H1 (cell line): ENCODE data around the gene BICD1. TPM values are rescaled to one million over a fixed set of nuclear protein-coding genes. Genes with fewer than 3 reads are reported as not detected.

Experiments
- CTCF ChIA-PET: fragments of 300-600 bp; sonication (Branson Sonifier 250); formaldehyde crosslinking; loops from one replicate; lab custom pipeline; 2021; ENCODE audit not compliant: partially characterized antibody; lab: Charles Lee
- POLR2A ChIA-PET: fragments of 300-600 bp; sonication (Branson Sonifier 250); formaldehyde crosslinking; loops from one replicate; lab custom pipeline; 2021; ENCODE audit warnings: inconsistent platforms; ENCODE audit not compliant: partially characterized antibody; lab: Charles Lee
- DNase-seq, 2 experiments: peaks; one replicate each; pipeline versions ENCODE4 v3.0.0 to v3.0.0-alpha.2; 2010 to 2022; ENCODE audit warnings: low spot score in 2 of 2, low read depth in 1 of 2, mixed read lengths in 1 of 2
- FAIRE-seq: peaks from 2 replicates; lab custom pipeline; 2011; peaks lifted over from hg19 to GRCh38; lab: Jason Lieb, UNC
- H2AFZ ChIP-seq: 2 replicates; pipeline ENCODE4 v1.8.1; 2012; ENCODE audit warnings: low read length, inconsistent platforms
- H2AK5ac ChIP-seq: 2 replicates; pipeline ENCODE4 v1.6.1; 2013; ENCODE audit warnings: low read depth, low read length
- H2BK120ac ChIP-seq: replicated peaks from 2 replicates; pipeline ENCODE3; 2013; ENCODE audit warnings: low read depth, low read length, inconsistent platforms
- H2BK12ac ChIP-seq: 2 replicates; pipeline ENCODE4 v1.6.1; 2013; ENCODE audit warnings: low read depth, low read length
- H2BK15ac ChIP-seq: 2 replicates; pipeline ENCODE4 v1.6.1; 2013; ENCODE audit warnings: low read length
- H2BK20ac ChIP-seq: 2 replicates; pipeline ENCODE4 v1.6.1; 2013; ENCODE audit warnings: low read length
- H2BK5ac ChIP-seq: 2 replicates; pipeline ENCODE4 v1.6.1; 2013; ENCODE audit warnings: low read depth, low read length
- H3K14ac ChIP-seq: 2 replicates; pipeline ENCODE4 v1.6.1; 2013; ENCODE audit warnings: inconsistent platforms; ENCODE audit not compliant: insufficient read length
- H3K18ac ChIP-seq: 2 replicates; pipeline ENCODE4 v1.6.1; 2013; ENCODE audit warnings: low read length; ENCODE audit errors: extremely low read depth
- H3K23ac ChIP-seq: 2 replicates; pipeline ENCODE4 v1.6.1; 2013; ENCODE audit warnings: inconsistent platforms; ENCODE audit not compliant: insufficient read length
- H3K23me2 ChIP-seq: 2 replicates; pipeline ENCODE4 v1.6.1; 2013; ENCODE audit warnings: low read depth, low read length
- H3K27ac ChIP-seq: 2 replicates; pipeline ENCODE4 v1.6.1; 2011; ENCODE audit warnings: low read depth, low read length, inconsistent platforms
- H3K27me3 ChIP-seq, 4 experiments: replicated peaks in 1 of 4; 1 replicate in 1 of 4; 2 replicates in 3 of 4; pipeline versions ENCODE4 v1.6.1 to v1.8.1; 2011 to 2013; ENCODE audit warnings: low read length in 3 of 4, mild to moderate bottlenecking in 3 of 4, inconsistent platforms in 2 of 4, mixed read lengths in 2 of 4, moderate library complexity in 1 of 4; ENCODE audit not compliant: control insufficient read depth in 3 of 4, insufficient read depth in 3 of 4; ENCODE audit errors: extremely low read depth in 1 of 4
- H3K36me3 ChIP-seq, 4 experiments: 2 replicates each; pipeline versions ENCODE4 v1.6.1 to v1.8.1; 2011 to 2013; ENCODE audit warnings: mild to moderate bottlenecking in 4 of 4, low read length in 3 of 4, moderate library complexity in 2 of 4, control low read depth in 1 of 4, inconsistent platforms in 1 of 4; ENCODE audit not compliant: insufficient read depth in 4 of 4, control insufficient read depth in 2 of 4
- H3K4ac ChIP-seq: replicated peaks from 2 replicates; pipeline ENCODE3; 2013; ENCODE audit warnings: low read length, low read depth, mixed read lengths, inconsistent platforms; ENCODE audit not compliant: insufficient read length
- H3K4me1 ChIP-seq, 4 experiments: replicated peaks in 1 of 4; 1 replicate in 1 of 4; 2 replicates in 3 of 4; pipeline versions ENCODE4 v1.6.1 to v1.8.1; 2011 to 2013; ENCODE audit warnings: low read length in 3 of 4, inconsistent platforms in 2 of 4, mixed read lengths in 1 of 4; ENCODE audit not compliant: insufficient read depth in 4 of 4, control insufficient read depth in 3 of 4
- H3K4me2 ChIP-seq, 2 experiments: 2 replicates each; pipeline versions ENCODE4 v1.6.1 to v1.8.1; 2011 to 2013; ENCODE audit warnings: low read depth in 2 of 2, low read length in 2 of 2, control low read depth in 1 of 2, inconsistent platforms in 1 of 2, mild to moderate bottlenecking in 1 of 2; ENCODE audit not compliant: insufficient read depth in 1 of 2
- H3K4me3 ChIP-seq, 4 experiments: fragments of 200-600, 300-600 bp in 1 of 4; sonication (generic), shearing (Covaris generic), sonication (Bioruptor Twin) in 1 of 4; 2 replicates each; pipeline versions ENCODE4 v1.5.1 to v1.8.1; 2011 to 2016; ENCODE audit warnings: low read length in 4 of 4, low read depth in 3 of 4, control low read depth in 2 of 4, inconsistent platforms in 2 of 4, mild to moderate bottlenecking in 2 of 4, mixed read lengths in 1 of 4, moderate library complexity in 1 of 4; ENCODE audit not compliant: insufficient read depth in 2 of 4; ENCODE audit errors: extremely low read depth in 1 of 4
- H3K56ac ChIP-seq: replicated peaks from 2 replicates; pipeline ENCODE3; 2013; ENCODE audit warnings: low read depth, mild to moderate bottlenecking, mixed read lengths, low read length, inconsistent platforms; ENCODE audit not compliant: insufficient read length
- H3K79me1 ChIP-seq: 2 replicates; pipeline ENCODE4 v1.6.1; 2013; ENCODE audit warnings: low read depth, low read length, control low read depth
- H3K79me2 ChIP-seq, 2 experiments: 2 replicates each; pipeline versions ENCODE4 v1.6.1 to v1.8.1; 2012 to 2013; ENCODE audit warnings: low read length in 2 of 2, mild to moderate bottlenecking in 2 of 2, inconsistent platforms in 1 of 2; ENCODE audit not compliant: insufficient read depth in 2 of 2, control insufficient read depth in 1 of 2
- H3K9ac ChIP-seq, 4 experiments: replicated peaks in 1 of 4; 1 replicate in 1 of 4; 2 replicates in 3 of 4; pipeline versions ENCODE4 v1.6.1 to v1.8.1; 2011 to 2013; ENCODE audit warnings: low read depth in 3 of 4, low read length in 3 of 4, control low read depth in 2 of 4, mild to moderate bottlenecking in 2 of 4, moderate library complexity in 2 of 4, inconsistent platforms in 1 of 4; ENCODE audit errors: extremely low read depth in 1 of 4
- H3K9me3 ChIP-seq, 2 experiments: 2 replicates each; pipeline versions ENCODE4 v1.6.1 to v1.8.1; 2012 to 2013; ENCODE audit warnings: mild to moderate bottlenecking in 2 of 2, moderate library complexity in 2 of 2, control low read depth in 1 of 2, inconsistent platforms in 1 of 2, low read depth in 1 of 2, low read length in 1 of 2, mixed read lengths in 1 of 2; ENCODE audit not compliant: insufficient read depth in 2 of 2
- H4K20me1 ChIP-seq, 2 experiments: replicated peaks in 1 of 2; 2 replicates each; pipeline versions ENCODE3 to v1.8.1; 2011 to 2013; ENCODE audit warnings: inconsistent platforms in 2 of 2, low read length in 2 of 2, mild to moderate bottlenecking in 1 of 2; ENCODE audit not compliant: insufficient read depth in 2 of 2, control insufficient read depth in 1 of 2
- H4K5ac ChIP-seq: 2 replicates; pipeline ENCODE4 v1.6.1; 2013; ENCODE audit warnings: low read length, low read depth, mixed read lengths, inconsistent platforms; ENCODE audit not compliant: insufficient read length
- H4K8ac ChIP-seq: 2 replicates; pipeline ENCODE4 v1.8.0; 2013; ENCODE audit warnings: mild to moderate bottlenecking, moderate library complexity, low read length, inconsistent platforms; ENCODE audit not compliant: insufficient read depth; ENCODE audit errors: extremely low read depth
- H4K91ac ChIP-seq: replicated peaks from 2 replicates; pipeline ENCODE3; 2013; ENCODE audit warnings: low read length, mixed read lengths, inconsistent platforms; ENCODE audit not compliant: insufficient read length
- GABPA ChIP-seq: IDR thresholded peaks from 2 replicates; pipeline ENCODE4 v1.6.1; 2011; ENCODE audit warnings: mild to moderate bottlenecking, low read length, moderate library complexity, borderline replicate concordance; ENCODE audit not compliant: insufficient read depth
- RBBP5 ChIP-seq: IDR thresholded peaks from 2 replicates; pipeline ENCODE4 v1.7.1; 2012; ENCODE audit warnings: low read depth, mild to moderate bottlenecking, inconsistent platforms, low read length, moderate library complexity, borderline replicate concordance
- RFX5 ChIP-seq: IDR thresholded peaks from 2 replicates; pipeline ENCODE4 v1.6.1; 2011; ENCODE audit warnings: low read depth, low read length, improper control_type of control experiment, borderline replicate concordance
- RXRA ChIP-seq: IDR thresholded peaks from 2 replicates; pipeline ENCODE4 v1.6.1; 2011; ENCODE audit warnings: low read depth, mild to moderate bottlenecking, low read length, moderate library complexity; ENCODE audit not compliant: insufficient read depth
- SIRT6 ChIP-seq: IDR thresholded peaks from one replicate; pipeline ENCODE4 v1.7.1; 2012; ENCODE audit warnings: low read length, inconsistent platforms
- SUZ12 ChIP-seq: fragments of 200-600 bp; sonication (generic); IDR thresholded peaks from 2 replicates; pipeline ENCODE4 v1.6.1; 2012; ENCODE audit warnings: mild to moderate bottlenecking, inconsistent platforms, low read length, moderate library complexity, mixed read lengths
- TCF12 ChIP-seq: IDR thresholded peaks from 2 replicates; pipeline ENCODE4 v1.6.1; 2011; ENCODE audit warnings: low read depth, mild to moderate bottlenecking, low read length
- WGBS, 2 experiments: shearing (Covaris generic) in 1 of 2; methylation state at CpG; one replicate each; pipeline versions ENCODE4 v1.1.6 to v1.1.7; 2013 to 2015; ENCODE audit warnings: low lambda C conversion rate in 2 of 2, mixed read lengths in 2 of 2, inconsistent platforms in 1 of 2, low coverage in 1 of 2, missing lambda C conversion rate in 1 of 2; ENCODE audit not compliant: insufficient replicate concordance in 2 of 2, insufficient coverage in 1 of 2, insufficient read length in 1 of 2; ENCODE audit errors: extremely low coverage in 1 of 2, missing lambda C conversion rate in 1 of 2; 5-methylcytosine and 5-hydroxymethylcytosine counted together
- polyA plus RNA-seq, 7 experiments: library from polyadenylated mRNA; depleted of rRNA in 3 of 7; stranded (reverse) in 5 of 7; unstranded in 2 of 7; fragments of >200 nt in 5 of 7; fragments of 200-250 nt in 2 of 7; gene quantifications; 1 replicate in 5 of 7; 2 replicates in 1 of 7; 4 replicates in 1 of 7; pipeline versions ENCODE4 v1.2.1 to v1.2.3, GENCODE V29; 2011 to 2013; ENCODE audit warnings: missing spikeins in 2 of 7, mixed read lengths in 2 of 7
- total RNA-seq: library from RNA; stranded (reverse); fragmentation: NEBNext Ultra II Directional; extraction: Animal tissue kit (Norgen Biotek cat#: 25700); gene quantifications from 2 replicates; pipeline ENCODE4 v1.2.1, GENCODE V29; 2021

BICD1 gene
- total and polyA plus RNA-seq, 2 of the 8 experiments (the other 6 are each of a cell fraction or from before 2014, with no cell fraction given), result 34.1 to 58.4 TPM

- Histone ChIP-seq H3K4ac (no peak overlapping the region), H2BK15ac (no peak overlapping the region), H3K9ac (no peak overlapping the region), H4K91ac (no peak overlapping the region), H2AFZ (no peak overlapping the region), H3K18ac (no peak overlapping the region), H2AK5ac (no peak overlapping the region), H4K8ac (no peak overlapping the region), H3K4me2 (no peak overlapping the region), H3K9me3 (peaks cover 23 to 25% of the 10 kb centered on the region in 2 experiments), H3K4me1 (no peaks in the 10 kb centered on the region), H2BK120ac (no peak overlapping the region), H3K23me2 (no peaks in the 10 kb centered on the region), H4K5ac (no peak overlapping the region), H3K79me1 (no peaks in the 10 kb centered on the region), H4K20me1 (no peaks in the 10 kb centered on the region), H3K36me3 (peaks cover 0 to 32% (median 15%) of the 10 kb centered on the region in 4 experiments; a peak in 4 of 8 replicates), H2BK5ac (no peak overlapping the region), H2BK12ac (no peak overlapping the region), H3K56ac (no peak overlapping the region), H3K27ac (no peak overlapping the region), H3K23ac (no peak overlapping the region), H3K27me3 (no peaks in the 10 kb centered on the region), H3K79me2 (peaks cover 0 to 6% of the 10 kb centered on the region in 2 experiments; a peak in 2 of 4 replicates), H3K14ac (no peak overlapping the region), H3K4me3 (no peak overlapping the region), H2BK20ac (no peak overlapping the region)
- no peak for FAIRE-seq
- POLR2A ChIA-PET, result interaction anchor here (1.4 to 1.5 kb wide), 2 partner anchors 12 to 24 kb away, joined by 3 to 4 read pairs; no protein-coding TSS in a partner anchor
- TF ChIP-seq TCF12 (no peak), SUZ12 (no peak), GABPA (no peak), SIRT6 (no peak), RXRA (no peak), RFX5 (no peak), RBBP5 (no peak)
- DNase-seq, result no peak
- WGBS, 2 experiments, result 91% methylated on average over 6 of the region's 6 CpGs; no CpG with 5 or more reads in 1 of the 2 experiments
- CTCF ChIA-PET, result interaction anchor here (0.8 to 1.7 kb wide), 2 partner anchors 20 to 125 kb away, joined by 3 to 4 read pairs; no protein-coding TSS in a partner anchor
Measured at GRCh38 chr12:32196250-32197198, 89.9 kb downstream of the BICD1 start.
